HEK293 (cell line): ENCODE measurements around the gene GM2A.

ENCODE experiments used
- CTCF ChIA-PET: fragments of 350-600 bp; formaldehyde crosslinking; extraction: SDS; loops from one replicate; lab custom pipeline; 2021; ENCODE audit warnings: antibody characterized with exemption; lab: Yijun Ruan, JAX
- POLR2A ChIA-PET: fragments of 300-600 bp; formaldehyde crosslinking; extraction: SDS; loops from one replicate; lab custom pipeline; 2020; ENCODE audit warnings: antibody characterized with exemption, inconsistent platforms; lab: Yijun Ruan, JAX
- H3K27ac ChIP-seq: fragments of 200-500 bp; sonication (Bioruptor generic); 2 replicates; pipeline ENCODE4 v1.5.1; 2014; ENCODE audit warnings: low read depth, low read length, control low read depth, inconsistent platforms; ENCODE audit errors: extremely low read depth
- H3K36me3 ChIP-seq, 2 experiments: fragments of 200-500 bp in 1 of 2; sonication (Bioruptor generic) in 1 of 2; 1 replicate in 1 of 2; 2 replicates in 1 of 2; pipeline ENCODE4 v1.5.1; 2014 to 2017; ENCODE audit warnings: inconsistent platforms in 2 of 2, low read length in 2 of 2; ENCODE audit not compliant: control insufficient read depth in 2 of 2, insufficient read depth in 1 of 2
- H3K4me1 ChIP-seq: fragments of 200-500 bp; sonication (Bioruptor generic); 2 replicates; pipeline ENCODE4 v1.5.1; 2014; ENCODE audit warnings: mild to moderate bottlenecking, low read length, inconsistent platforms; ENCODE audit not compliant: control insufficient read depth, insufficient read depth
- H3K4me3 ChIP-seq: 2 replicates; pipeline ENCODE4 v1.5.1; 2011; ENCODE audit warnings: low read depth, mild to moderate bottlenecking, control low read depth, low read length, moderate library complexity
- H3K9me3 ChIP-seq: fragments of 200-500 bp; sonication (Bioruptor generic); 2 replicates; pipeline ENCODE4 v1.5.1; 2014; ENCODE audit warnings: low read depth, low read length, inconsistent platforms; ENCODE audit not compliant: control insufficient read depth, insufficient read depth
- BCL11B ChIP-seq: fragments of 450-650 bp; formaldehyde crosslinking; IDR thresholded peaks from 2 replicates; pipeline ENCODE4 v1.5.1; 2016; ENCODE audit warnings: low read depth, missing biosample characterization, missing genetic modification characterization
- GLIS2 ChIP-seq: fragments of 450-650 bp; formaldehyde crosslinking; IDR thresholded peaks from 2 replicates; pipeline ENCODE4 v1.5.1; 2016; ENCODE audit warnings: missing biosample characterization, missing genetic modification characterization
- HOXC10 ChIP-seq: sonication (generic); formaldehyde crosslinking; IDR thresholded peaks from 2 replicates; pipeline ENCODE4 v1.8.1; 2023; ENCODE audit warnings: mild to moderate bottlenecking, missing genetic modification reagents
- KLF7 ChIP-seq: fragments of 450-650 bp; formaldehyde crosslinking; IDR thresholded peaks from 2 replicates; pipeline ENCODE4 v1.5.1; 2016; ENCODE audit warnings: missing biosample characterization, missing genetic modification characterization, borderline replicate concordance
- MEIS1 ChIP-seq: sonication (generic); formaldehyde crosslinking; IDR thresholded peaks from 2 replicates; pipeline ENCODE4 v1.8.1; 2022; ENCODE audit warnings: missing genetic modification reagents, mild to moderate bottlenecking, borderline replicate concordance
- PATZ1 ChIP-seq: fragments of 450-650 bp; formaldehyde crosslinking; IDR thresholded peaks from 2 replicates; pipeline ENCODE4 v1.5.1; 2016; ENCODE audit warnings: missing biosample characterization, missing genetic modification characterization
- PRDM4 ChIP-seq: fragments of 450-650 bp; formaldehyde crosslinking; IDR thresholded peaks from 2 replicates; pipeline ENCODE4 v1.5.1; 2017; ENCODE audit warnings: missing biosample characterization, missing genetic modification characterization
- SP2 ChIP-seq: fragments of 450-650 bp; formaldehyde crosslinking; IDR thresholded peaks from 2 replicates; pipeline ENCODE4 v1.5.1; 2016; ENCODE audit warnings: missing biosample characterization, missing genetic modification characterization
- YY2 ChIP-seq: fragments of 450-650 bp; formaldehyde crosslinking; IDR thresholded peaks from 2 replicates; pipeline ENCODE4 v1.5.1; 2016; ENCODE audit warnings: missing biosample characterization, missing genetic modification characterization
- ZBTB26 ChIP-seq: fragments of 450-650 bp; formaldehyde crosslinking; optimal IDR thresholded peaks from 2 replicates; pipeline ENCODE3; 2016; ENCODE audit warnings: missing biosample characterization, mild to moderate bottlenecking, missing genetic modification characterization
- ZBTB44 ChIP-seq: fragments of 450-650 bp; IDR thresholded peaks from 2 replicates; pipeline ENCODE4 v1.5.1; 2018; ENCODE audit warnings: missing biosample characterization, mild to moderate bottlenecking, missing genetic modification characterization
- ZFP37 ChIP-seq: fragments of 450-650 bp; formaldehyde crosslinking; IDR thresholded peaks from 2 replicates; pipeline ENCODE4 v1.5.1; 2016; ENCODE audit warnings: missing biosample characterization, missing genetic modification characterization
- ZNF157 ChIP-seq: fragments of 450-650 bp; formaldehyde crosslinking; IDR thresholded peaks from 2 replicates; pipeline ENCODE4 v1.5.1; 2016; ENCODE audit warnings: missing biosample characterization, missing genetic modification characterization
- ZNF211 ChIP-seq: fragments of 450-650 bp; formaldehyde crosslinking; IDR thresholded peaks from 2 replicates; pipeline ENCODE4 v1.5.1; 2016; ENCODE audit warnings: low read depth, missing biosample characterization, missing genetic modification characterization
- ZNF248 ChIP-seq: fragments of 450-650 bp; formaldehyde crosslinking; IDR thresholded peaks from 2 replicates; pipeline ENCODE4 v1.5.1; 2017; ENCODE audit warnings: missing biosample characterization, missing genetic modification characterization
- ZNF394 ChIP-seq: fragments of 450-650 bp; formaldehyde crosslinking; IDR thresholded peaks from 2 replicates; pipeline ENCODE4 v1.5.1; 2016; ENCODE audit warnings: missing biosample characterization, missing genetic modification characterization, mild to moderate bottlenecking, moderate library complexity, borderline replicate concordance
- ZNF416 ChIP-seq: fragments of 450-650 bp; formaldehyde crosslinking; IDR thresholded peaks from 2 replicates; pipeline ENCODE4 v1.5.1; 2016; ENCODE audit warnings: missing biosample characterization, missing genetic modification characterization
- ZNF513 ChIP-seq: fragments of 450-650 bp; IDR thresholded peaks from 2 replicates; pipeline ENCODE4 v1.5.1; 2018; ENCODE audit warnings: missing biosample characterization, missing genetic modification characterization
- ZNF530 ChIP-seq: fragments of 450-650 bp; formaldehyde crosslinking; IDR thresholded peaks from 2 replicates; pipeline ENCODE4 v1.5.1; 2016; ENCODE audit warnings: low read depth, missing biosample characterization, missing genetic modification characterization
- ZNF555 ChIP-seq: fragments of 450-650 bp; formaldehyde crosslinking; conservative IDR thresholded peaks from 2 replicates; pipeline ENCODE4 v1.5.1; 2017; ENCODE audit warnings: missing biosample characterization, mild to moderate bottlenecking, missing genetic modification characterization, inconsistent platforms
- ZNF561 ChIP-seq: fragments of 450-650 bp; IDR thresholded peaks from 2 replicates; pipeline ENCODE4 v1.5.1; 2018; ENCODE audit warnings: missing biosample characterization, missing genetic modification characterization, borderline replicate concordance
- ZNF621 ChIP-seq: fragments of 450-650 bp; formaldehyde crosslinking; IDR thresholded peaks from 2 replicates; pipeline ENCODE4 v1.5.1; 2017; ENCODE audit warnings: missing biosample characterization, missing genetic modification characterization
- ZSCAN30 ChIP-seq: fragments of 450-650 bp; IDR thresholded peaks from 2 replicates; pipeline ENCODE4 v1.5.1; 2018; ENCODE audit warnings: missing biosample characterization, mild to moderate bottlenecking, missing genetic modification characterization, moderate library complexity
- ZSCAN5A ChIP-seq: fragments of 450-650 bp; formaldehyde crosslinking; IDR thresholded peaks from 2 replicates; pipeline ENCODE4 v1.5.1; 2016; ENCODE audit warnings: missing biosample characterization, missing genetic modification characterization
- ZXDB ChIP-seq: fragments of 450-650 bp; formaldehyde crosslinking; IDR thresholded peaks from 2 replicates; pipeline ENCODE4 v1.5.1; 2016; ENCODE audit warnings: missing biosample characterization, missing genetic modification characterization

The GM2A gene

GRCh38 chr5:151223447-151224264 is 29.3 kb upstream of the GM2A start, which contains the start of gene CCDC69:
Gene CCDC69 (minus strand): TSS chr5:151224092. CDS start chr5:151223970, 122 bp downstream.
- ChIA-PET POLR2A (interaction anchor here (0.6 to 2.5 kb wide), 11 partner anchors 8 to 97 kb away, joined by 3 to 46 read pairs (median 4); partner anchors contain the start of gene GM2A), CTCF (interaction anchor here (0.7 to 1.6 kb wide), 7 partner anchors 10 to 97 kb away, joined by 3 to 7 read pairs (median 4); no protein-coding TSS in a partner anchor)
- Histone ChIP-seq H3K4me1 (0 out of 2 replicates have a peak, but pooled peaks cover 3% of the 10 kb centered on the region), H3K4me3 (peak within 1 kb of the TSS; percentile 48), H3K36me3 (no peaks in the 10 kb centered on the region), H3K9me3 (no peaks in the 10 kb centered on the region), H3K27ac (peak within 1 kb of the TSS; percentile 46; the same call in 1 of the 2 replicates)
- TF ChIP-seq BCL11B (no peak), ZFP37 (tag by site-specific recombination) (peak; percentile 67; the same call in 1 of the 2 replicates), GLIS2 (tag by site-specific recombination) (no peak; the same call in 1 of the 2 replicates), ZSCAN30 (tag by site-specific recombination) (peak; percentile 70; the same call in 1 of the 2 replicates), ZNF621 (tag by site-specific recombination) (no peak), SP2 (no peak), ZNF555 (tag by site-specific recombination) (no peak), ZBTB26 (tag by site-specific recombination) (peak; percentile 28), ZNF513 (tag by site-specific recombination) (no peak), ZSCAN5A (tag by site-specific recombination) (no peak), YY2 (tag by site-specific recombination) (no peak), ZNF416 (tag by site-specific recombination) (no peak), HOXC10 (CRISPR knock-in tag) (no peak), ZXDB (tag by site-specific recombination) (peak; percentile 27; the same call in 1 of the 2 replicates), ZNF157 (no peak), ZNF394 (tag by site-specific recombination) (peak; percentile 9; the same call in 1 of the 2 replicates), ZNF211 (no peak), ZNF561 (tag by site-specific recombination) (no peak; the same call in 1 of the 2 replicates), ZNF530 (tag by site-specific recombination) (no peak), ZNF248 (tag by site-specific recombination) (no peak), KLF7 (tag by site-specific recombination) (no peak), MEIS1 (CRISPR knock-in tag) (no peak), PRDM4 (tag by site-specific recombination) (no peak), ZBTB44 (tag by site-specific recombination) (peak; percentile 8; the same call in 1 of the 2 replicates), PATZ1 (tag by site-specific recombination) (peak; percentile 56; the same call in 1 of the 2 replicates)
